ENCODE measurements around the gene PHLDB2. TPM values are rescaled to one million over a fixed set of nuclear protein-coding genes. Genes with fewer than 3 reads are reported as not detected.

Gene PHLDB2
- total RNA-seq, 2 donors from 2014 or later: 25.9 to 26.4 TPM

DNA sequence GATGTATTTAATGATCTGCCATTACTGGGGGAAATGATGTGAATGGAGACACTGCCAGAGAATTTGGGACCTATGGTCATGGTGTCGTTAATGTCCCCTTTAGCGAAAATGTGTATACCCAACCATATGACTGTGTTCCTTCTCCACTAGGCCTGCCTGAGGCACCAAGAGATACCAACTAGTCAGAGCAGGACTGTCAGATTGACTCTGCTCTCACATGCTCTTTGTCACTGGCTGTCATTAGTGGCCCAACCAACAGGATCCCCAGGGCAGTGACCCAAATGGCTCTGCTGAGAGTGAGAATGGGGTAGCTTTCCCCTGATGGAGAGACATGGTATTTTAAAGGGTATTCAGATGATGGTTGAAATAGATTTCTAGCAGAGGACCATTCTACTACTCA is 142.5 kb downstream of the PHLDB2 start:
- no peak for ATAC-seq

DNA sequence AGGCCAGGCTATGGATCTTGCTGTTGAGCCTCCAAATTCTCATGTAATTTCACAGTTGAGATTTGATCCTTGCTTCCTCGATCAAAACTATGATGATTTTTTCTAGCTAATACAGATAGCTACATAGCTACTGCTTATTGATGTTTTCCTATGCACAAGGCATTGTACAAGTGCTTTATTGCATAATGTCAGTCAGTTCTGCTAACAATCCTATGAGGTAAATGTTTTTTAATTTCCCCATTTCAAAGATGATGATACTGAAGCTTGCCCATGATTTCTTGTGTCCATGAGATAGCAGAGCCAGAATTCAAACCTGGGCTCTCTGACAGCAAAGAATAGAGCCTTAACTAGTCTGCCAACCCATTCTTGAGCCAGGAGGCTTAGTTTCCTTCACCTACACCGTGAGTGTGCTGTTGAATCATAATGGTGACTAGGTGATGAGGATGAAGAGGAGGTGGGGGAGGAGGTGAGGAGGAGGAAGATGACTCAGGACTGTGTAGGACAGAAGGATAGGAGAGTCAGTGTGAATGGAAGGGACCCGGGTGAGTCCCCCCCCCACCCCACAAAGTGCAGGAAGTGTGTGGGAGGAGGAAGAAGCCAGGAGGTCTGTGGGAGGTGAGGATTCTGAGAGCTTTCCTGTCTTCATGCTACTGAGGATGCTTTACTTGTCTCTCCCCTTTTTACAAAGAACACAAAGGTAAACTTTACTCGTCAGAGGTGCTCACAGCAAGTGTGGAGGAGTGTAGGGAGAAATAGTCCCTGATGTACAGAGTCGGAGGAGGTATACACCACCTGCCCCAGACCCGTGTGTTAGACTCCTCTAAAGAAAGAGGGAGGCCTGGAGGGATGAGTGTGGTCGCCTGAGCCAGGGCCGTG is 143.3 kb downstream of the PHLDB2 start:
- H3K27me3 ChIP-seq: no peaks in the 10 kb centered on the region

More for the DNA sequence above, 142.5 kb downstream of the PHLDB2 start:
- H3K36me3 ChIP-seq (replicated peaks in 1 of 2; ENCODE audit: insufficient read depth in 1 of 2, low read depth in 2 of 2): no peaks in the 10 kb centered on the region
- H3K4me3 ChIP-seq: no peak overlapping the region
- no peak for TF ChIP-seq POLR2A (IDR thresholded peaks at IDR 0.05)
- TF ChIP-seq, protein P1, sequence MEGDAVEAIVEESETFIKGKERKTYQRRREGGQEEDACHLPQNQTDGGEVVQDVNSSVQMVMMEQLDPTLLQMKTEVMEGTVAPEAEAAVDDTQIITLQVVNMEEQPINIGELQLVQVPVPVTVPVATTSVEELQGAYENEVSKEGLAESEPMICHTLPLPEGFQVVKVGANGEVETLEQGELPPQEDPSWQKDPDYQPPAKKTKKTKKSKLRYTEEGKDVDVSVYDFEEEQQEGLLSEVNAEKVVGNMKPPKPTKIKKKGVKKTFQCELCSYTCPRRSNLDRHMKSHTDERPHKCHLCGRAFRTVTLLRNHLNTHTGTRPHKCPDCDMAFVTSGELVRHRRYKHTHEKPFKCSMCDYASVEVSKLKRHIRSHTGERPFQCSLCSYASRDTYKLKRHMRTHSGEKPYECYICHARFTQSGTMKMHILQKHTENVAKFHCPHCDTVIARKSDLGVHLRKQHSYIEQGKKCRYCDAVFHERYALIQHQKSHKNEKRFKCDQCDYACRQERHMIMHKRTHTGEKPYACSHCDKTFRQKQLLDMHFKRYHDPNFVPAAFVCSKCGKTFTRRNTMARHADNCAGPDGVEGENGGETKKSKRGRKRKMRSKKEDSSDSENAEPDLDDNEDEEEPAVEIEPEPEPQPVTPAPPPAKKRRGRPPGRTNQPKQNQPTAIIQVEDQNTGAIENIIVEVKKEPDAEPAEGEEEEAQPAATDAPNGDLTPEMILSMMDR (IDR thresholded peaks at IDR 0.05): no peak
- H3K4me1 ChIP-seq: peaks cover 11% of the 10 kb centered on the region
- intact Hi-C loops (cut with DNase I): no loop called here
- no peak overlapping the region for H3K27ac ChIP-seq
- H3K9me3 ChIP-seq: no peaks in the 10 kb centered on the region
- DNase-seq: no peak
- H3K27me3 ChIP-seq: no peaks in the 10 kb centered on the region
- 97 to 100% methylated on average over 2 of the region's 2 CpGs for WGBS, 2 donors

DNA sequence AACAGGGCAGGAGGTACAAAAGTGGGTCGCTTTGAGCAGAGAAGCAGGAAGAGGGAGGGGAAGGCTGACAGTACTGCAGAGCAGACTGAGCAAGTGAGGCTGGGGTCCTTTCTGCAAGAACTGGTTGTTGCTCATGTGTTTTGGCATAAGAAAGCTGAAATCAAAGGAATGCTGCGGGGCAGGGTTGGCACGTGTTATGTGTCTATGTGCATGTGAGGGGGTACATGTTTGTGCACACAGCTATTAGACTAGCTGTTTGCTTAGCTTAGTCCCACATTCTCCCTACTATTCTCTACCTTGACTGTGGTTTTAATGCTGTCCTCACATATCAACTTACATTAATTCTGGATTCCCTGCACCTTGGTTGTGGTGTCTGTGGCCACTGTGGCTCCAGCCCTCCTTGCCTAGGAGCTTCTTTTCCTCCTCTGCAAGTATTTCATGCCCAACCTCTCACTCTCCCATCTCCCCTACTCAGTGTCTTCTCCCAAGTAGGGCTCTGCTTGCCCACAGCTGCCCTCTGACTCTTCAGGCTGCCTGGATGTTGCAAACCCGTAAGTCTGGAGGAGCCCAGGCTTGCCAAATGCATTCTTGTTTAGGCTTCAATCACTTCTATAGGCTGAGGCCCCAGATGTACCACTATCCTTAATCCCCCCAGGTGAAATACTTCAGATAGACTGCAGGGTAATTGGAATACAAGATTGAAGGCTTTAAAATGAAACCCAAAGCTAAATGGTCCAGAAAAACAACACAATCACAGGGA is 144.4 kb downstream of the PHLDB2 start:
- no peaks in the 10 kb centered on the region for H3K27me3 ChIP-seq
- peaks cover 10% of the 10 kb centered on the region for H3K4me1 ChIP-seq
- no peak for DNase-seq
- 75 to 85% methylated on average over 4 of the region's 4 CpGs for whole genome bisulfite sequencing, 2 donors
- ATAC-seq: no peak
- TF ChIP-seq POLR2A (IDR thresholded peaks at IDR 0.05): no peak
- TF ChIP-seq, protein P1 (IDR thresholded peaks at IDR 0.05): no peak
- no peak overlapping the region for H3K4me3 ChIP-seq
- no peak overlapping the region for H3K27ac ChIP-seq
- intact Hi-C loops (cut with DNase I): no loop called here
- H3K36me3 ChIP-seq (replicated peaks in 1 of 2; ENCODE audit: insufficient read depth in 1 of 2, low read depth in 2 of 2): no peaks in the 10 kb centered on the region
- H3K9me3 ChIP-seq: no peaks in the 10 kb centered on the region

More for the DNA sequence above, 143.3 kb downstream of the PHLDB2 start:
- no peak overlapping the region for H3K4me3 ChIP-seq
- H3K9me3 ChIP-seq: no peaks in the 10 kb centered on the region
- ATAC-seq: no peak
- peaks cover 11% of the 10 kb centered on the region for H3K4me1 ChIP-seq
- intact Hi-C loops (cut with DNase I): no loop called here
- TF ChIP-seq POLR2A (IDR thresholded peaks at IDR 0.05): no peak
- TF ChIP-seq, protein P1 (IDR thresholded peaks at IDR 0.05): no peak
- H3K27ac ChIP-seq: no peak overlapping the region
- H3K36me3 ChIP-seq (replicated peaks in 1 of 2; ENCODE audit: insufficient read depth in 1 of 2, low read depth in 2 of 2): no peaks in the 10 kb centered on the region
- DNase-seq: no peak
- WGBS, 2 donors: 59 to 68% methylated on average over 8 of the region's 8 CpGs

DNA sequence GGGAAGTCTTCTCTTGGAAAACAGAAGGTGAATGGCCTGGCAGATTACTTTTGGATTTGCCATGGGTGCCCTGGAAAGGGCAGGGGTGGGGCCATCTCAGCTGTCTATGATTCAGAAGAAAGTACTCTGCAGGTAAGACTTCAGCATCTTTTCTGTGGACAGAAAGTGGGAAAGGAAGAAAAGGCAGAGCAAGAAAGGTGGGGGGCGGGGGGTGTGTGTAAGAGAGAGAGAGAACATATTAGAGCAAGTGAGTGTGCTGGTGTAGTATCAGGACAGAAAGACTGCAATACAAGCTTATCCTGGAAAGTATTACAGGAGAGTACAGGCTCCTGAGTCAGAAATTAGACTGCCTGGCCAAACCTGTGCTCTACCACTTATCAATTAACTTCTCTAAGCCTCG is 145.1 kb downstream of the PHLDB2 start:
- Histone ChIP-seq H3K9me3 (no peaks in the 10 kb centered on the region), H3K4me3 (no peak overlapping the region), H3K36me3 (replicated peaks in 1 of 2; ENCODE audit: insufficient read depth in 1 of 2, low read depth in 2 of 2) (no peaks in the 10 kb centered on the region), H3K27ac (no peak overlapping the region), H3K4me1 (peaks cover 3% of the 10 kb centered on the region), H3K27me3 (no peaks in the 10 kb centered on the region)
- intact Hi-C loops (cut with DNase I): no loop called here
- ATAC-seq (no peak), DNase-seq (no peak)
- 58 to 60% methylated on average over 2 of the region's 2 CpGs for WGBS, 2 donors
- TF ChIP-seq, protein P1 (IDR thresholded peaks at IDR 0.05): no peak
- TF ChIP-seq POLR2A (IDR thresholded peaks at IDR 0.05): no peak

Data from body of pancreas (tissue), 4 donors.